B cell (primary cell): ENCODE measurements around the gene KSR1.
"Not testable (repeated sequence)": the region's sequence is repeated elsewhere in the genome, so short reads cannot be mapped to it uniquely, and the experiment has no call there.

Experiments used
- CTCF ChIP-seq: fragments of 200-600 bp; IDR thresholded peaks from one replicate; pipeline ENCODE4 v1.8.0; 2022; ENCODE audit warnings: antibody characterized with exemption, mild to moderate bottlenecking
- EZH2 ChIP-seq: IDR thresholded peaks from 2 replicates; pipeline ENCODE4 v1.6.1; 2012; ENCODE audit warnings: borderline replicate concordance, low read depth, mild to moderate bottlenecking, moderate library complexity, low read length; ENCODE audit not compliant: insufficient read depth, poor library complexity, severe bottlenecking

- TF ChIP-seq CTCF, EZH2: not testable (repeated sequence)
Observed at GRCh38 chr17:27655525-27656111, 199.4 kb downstream of the KSR1 start.
